ENCODE data around the gene CCDC24. TPM values are rescaled to one million over a fixed set of nuclear protein-coding genes. Genes with fewer than 3 reads are reported as not detected.

CCDC24 gene
- total RNA-seq, 1 donor from 2014 or later = 1.4 TPM

- no peaks in the 10 kb centered on the region for H3K9me3 ChIP-seq (replicated peaks)
- no peak overlapping the region for H3K27ac ChIP-seq (replicated peaks)
- DNase-seq = no peak
- peaks cover 20% of the 10 kb centered on the region for H3K4me1 ChIP-seq
- TF ChIP-seq CTCF (IDR thresholded peaks at IDR 0.05; ENCODE audit: borderline replicate concordance) = no peak
- intact Hi-C loops (cut with micrococcal nuclease) = no loop called here
- no peaks in the 10 kb centered on the region for H3K36me3 ChIP-seq
- no peaks in the 10 kb centered on the region for H3K27me3 ChIP-seq (ENCODE audit: low read depth)
- no peak overlapping the region for H3K4me3 ChIP-seq
Measured at GRCh38 chr1:43987159-43987902, 4.1 kb upstream of the CCDC24 start.

DNA sequence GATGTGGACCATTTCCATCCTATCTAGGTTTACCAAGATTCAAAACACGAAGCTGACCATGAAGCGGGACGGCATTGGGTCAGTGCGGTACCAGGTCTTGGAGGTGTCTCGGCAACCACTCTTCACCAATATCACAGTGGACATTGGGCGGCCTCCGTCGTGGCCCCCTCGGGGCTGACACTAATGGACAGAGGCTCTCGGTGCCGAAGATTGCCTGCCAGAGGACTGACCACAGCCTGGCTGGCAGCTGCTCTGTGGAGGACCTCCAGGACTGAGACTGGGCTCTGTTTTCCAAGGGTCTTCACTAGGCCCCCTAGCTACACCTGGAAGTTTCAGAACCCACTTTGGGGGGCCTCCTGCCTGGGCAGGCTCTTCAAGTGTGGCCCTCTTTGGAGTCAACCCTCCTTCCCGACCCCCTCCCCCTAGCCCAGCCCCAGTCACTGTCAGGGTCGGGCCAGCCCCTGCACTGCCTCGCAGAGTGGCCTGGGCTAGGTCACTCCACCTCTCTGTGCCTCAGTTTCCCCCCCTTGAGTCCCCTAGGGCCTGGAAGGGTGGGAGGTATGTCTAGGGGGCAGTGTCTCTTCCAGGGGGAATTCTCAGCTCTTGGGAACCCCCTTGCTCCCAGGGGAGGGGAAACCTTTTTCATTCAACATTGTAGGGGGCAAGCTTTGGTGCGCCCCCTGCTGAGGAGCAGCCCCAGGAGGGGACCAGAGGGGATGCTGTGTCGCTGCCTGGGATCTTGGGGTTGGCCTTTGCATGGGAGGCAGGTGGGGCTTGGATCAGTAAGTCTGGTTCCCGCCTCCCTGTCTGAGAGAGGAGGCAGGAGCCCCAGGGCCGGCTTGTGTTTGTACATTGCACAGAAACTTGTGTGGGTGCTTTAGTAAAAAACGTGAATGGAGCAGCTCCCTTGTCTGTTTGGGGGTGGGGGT lies 864 bp upstream of the CCDC24 start:
- Histone ChIP-seq H3K4me3 (peak overlapping the region; percentile 84), H3K36me3 (no peaks in the 10 kb centered on the region), H3K27ac (replicated peaks) (peak overlapping the region; percentile 68), H3K9me3 (replicated peaks) (no peaks in the 10 kb centered on the region), H3K4me1 (peaks cover 20% of the 10 kb centered on the region), H3K27me3 (ENCODE audit: low read depth) (no peaks in the 10 kb centered on the region)
- no peak for DNase-seq
- intact Hi-C loops (cut with micrococcal nuclease) = no loop called here
- no peak for TF ChIP-seq CTCF (IDR thresholded peaks at IDR 0.05; ENCODE audit: borderline replicate concordance)

DNA sequence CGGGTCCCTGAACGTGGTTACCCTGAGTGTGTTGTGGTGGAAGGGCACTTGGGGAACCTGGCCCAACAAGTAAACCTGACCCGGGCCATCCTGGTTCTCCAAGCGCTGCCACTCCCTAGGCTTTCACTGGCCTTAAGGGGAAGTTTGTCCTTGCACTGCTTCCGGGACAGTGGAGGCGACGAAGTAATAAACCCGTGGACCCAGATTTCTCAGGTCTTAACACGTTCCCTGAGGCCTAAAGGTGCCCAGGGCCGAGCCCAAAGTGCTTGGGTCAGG lies 261 bp upstream of the CCDC24 start:
- Histone ChIP-seq H3K27me3 (ENCODE audit: low read depth) (no peaks in the 10 kb centered on the region), H3K27ac (replicated peaks) (peak overlapping the region; percentile 68), H3K9me3 (replicated peaks) (no peaks in the 10 kb centered on the region), H3K4me3 (peak overlapping the region; percentile 84), H3K36me3 (no peaks in the 10 kb centered on the region), H3K4me1 (peaks cover 20% of the 10 kb centered on the region)
- no peak for DNase-seq
- no peak for TF ChIP-seq CTCF (IDR thresholded peaks at IDR 0.05; ENCODE audit: borderline replicate concordance)
- intact Hi-C loops (cut with micrococcal nuclease) = no loop called here

DNA sequence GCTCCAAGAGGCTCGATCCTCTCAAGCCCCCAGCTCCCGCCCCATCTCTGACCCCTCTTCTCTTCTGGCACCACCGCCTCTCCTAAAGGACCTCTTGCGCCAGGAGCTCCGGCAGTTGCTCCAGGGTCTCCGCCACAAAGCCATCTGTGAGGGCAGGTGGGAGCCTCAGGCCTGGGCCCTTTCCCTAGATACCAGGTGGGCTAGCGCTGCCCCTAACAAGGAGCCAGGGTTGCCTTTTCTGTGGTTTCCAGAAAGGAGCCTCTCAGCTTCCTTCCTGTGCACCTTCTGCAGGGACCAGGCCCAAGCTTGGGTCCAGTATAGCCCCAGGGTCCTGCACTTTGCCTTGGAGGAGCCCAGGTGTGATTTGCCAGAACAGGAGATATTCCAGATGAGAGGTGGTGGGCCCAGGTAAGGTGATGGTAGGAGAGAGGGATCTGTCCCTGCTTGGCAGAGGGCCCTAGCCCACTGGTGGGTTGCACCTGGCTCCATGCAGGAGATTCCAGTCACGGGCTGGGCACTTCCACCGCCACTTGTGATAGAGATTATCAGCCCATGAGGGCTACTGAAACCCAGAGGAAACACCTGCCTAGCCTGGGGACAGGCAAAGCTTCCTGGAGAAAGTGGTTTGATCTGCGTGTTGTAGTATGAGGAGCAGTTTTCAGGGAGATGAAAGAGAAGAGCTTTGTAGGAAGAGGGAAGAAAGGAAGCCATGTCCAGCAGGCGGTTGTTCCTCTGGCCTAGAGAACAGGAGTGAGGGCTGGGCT lies 1.0 kb downstream of the CCDC24 start:
- H3K27ac ChIP-seq (replicated peaks) = peak overlapping the region; percentile 68
- H3K9me3 ChIP-seq (replicated peaks) = no peaks in the 10 kb centered on the region
- no peak for DNase-seq
- H3K27me3 ChIP-seq (ENCODE audit: low read depth) = no peaks in the 10 kb centered on the region
- H3K4me1 ChIP-seq = peaks cover 20% of the 10 kb centered on the region
- no peaks in the 10 kb centered on the region for H3K36me3 ChIP-seq
- intact Hi-C loops (cut with micrococcal nuclease) = no loop called here
- peak overlapping the region; percentile 84 for H3K4me3 ChIP-seq
- no peak for TF ChIP-seq CTCF (IDR thresholded peaks at IDR 0.05; ENCODE audit: borderline replicate concordance)

GRCh38 chr1:43993206-43993914 lies 2.0 kb downstream of the CCDC24 start:
- H3K9me3 ChIP-seq (replicated peaks) = no peaks in the 10 kb centered on the region
- no peak overlapping the region for H3K27ac ChIP-seq (replicated peaks)
- H3K36me3 ChIP-seq = no peaks in the 10 kb centered on the region
- peaks cover 20% of the 10 kb centered on the region for H3K4me1 ChIP-seq
- intact Hi-C loops (cut with micrococcal nuclease) = no loop called here
- H3K4me3 ChIP-seq = no peak overlapping the region
- no peaks in the 10 kb centered on the region for H3K27me3 ChIP-seq (ENCODE audit: low read depth)
- no peak for DNase-seq
- TF ChIP-seq CTCF (IDR thresholded peaks at IDR 0.05; ENCODE audit: borderline replicate concordance) = no peak

Data from left ventricle myocardium inferior (tissue), 1 donor.